Right renal cortex interstitium (tissue), 3 donors: ENCODE measurements around the gene TMBIM4. TPM values are rescaled to one million over a fixed set of nuclear protein-coding genes. Genes with fewer than 3 reads are reported as not detected.
A peak's percentile ranks its signal among the peaks of the same experiment; 100 is the strongest.

Source experiments
- DNase-seq, 3 donors: peaks; one replicate each; pipeline ENCODE4 v3.0.0-alpha.2; 2013; ENCODE audit warnings: low read depth in 3 of 3, low spot score in 2 of 3
- polyA plus RNA-seq, 3 donors: library from polyadenylated mRNA; unstranded; fragments of 120-200 nt; gene quantifications; one replicate each; pipeline ENCODE4 v1.2.1, GENCODE V29; 2013; ENCODE audit not compliant: insufficient read length in 3 of 3

Gene TMBIM4
- polyA plus RNA-seq, 3 donors = 129 to 150 (median 137) TPM

GRCh38 chr12:66142826-66143225 lies 27.0 kb downstream of the TMBIM4 start:
- no peak for DNase-seq

DNA sequence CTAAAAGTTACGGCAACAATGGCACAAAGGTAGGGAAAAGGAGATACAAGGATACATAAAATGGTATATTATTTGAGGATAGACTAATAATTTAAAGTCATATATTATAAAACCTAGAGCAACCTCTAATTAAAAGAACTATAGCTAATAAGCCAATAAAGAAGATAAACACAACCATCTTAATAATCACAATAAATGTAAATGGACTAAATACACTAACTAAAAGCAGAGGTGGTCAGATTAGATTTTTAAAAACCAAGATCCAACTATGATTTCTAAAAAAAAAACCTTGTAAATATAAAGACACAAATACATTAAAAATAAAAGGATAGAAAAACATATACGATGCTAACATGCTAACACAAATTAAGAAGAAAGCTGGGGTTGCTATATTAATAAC lies 28.5 kb downstream of the TMBIM4 start:
- DNase-seq = no peak

- DNase-seq = no peak
These were observed 29.1 kb downstream of the TMBIM4 start for GRCh38 chr12:66140731-66141130.

- no peak for DNase-seq
These were observed 30.5 kb downstream of the TMBIM4 start for GRCh38 chr12:66139328-66139727.

DNA sequence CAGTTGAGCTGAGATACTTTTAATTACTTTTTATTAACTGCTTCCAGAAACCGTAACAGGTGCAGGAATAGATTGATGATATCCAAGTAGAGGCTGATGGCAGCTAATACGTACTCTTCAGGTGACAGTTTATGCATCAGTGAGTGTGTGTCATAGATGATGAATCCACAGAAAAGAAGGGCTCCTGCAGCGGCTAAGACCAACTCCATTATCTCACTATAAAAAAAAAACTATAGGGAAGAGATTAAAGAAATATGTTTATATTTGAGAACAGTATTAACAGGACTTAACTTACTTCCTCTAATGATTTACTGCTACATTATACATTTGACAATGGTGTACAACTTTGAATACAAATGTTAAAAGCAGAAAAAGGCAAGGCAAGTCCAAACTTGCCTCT lies 31.9 kb downstream of the TMBIM4 start:
- no peak for DNase-seq

- DNase-seq = no peak
These were observed 37.4 kb downstream of the TMBIM4 start for GRCh38 chr12:66132408-66132807.

DNA sequence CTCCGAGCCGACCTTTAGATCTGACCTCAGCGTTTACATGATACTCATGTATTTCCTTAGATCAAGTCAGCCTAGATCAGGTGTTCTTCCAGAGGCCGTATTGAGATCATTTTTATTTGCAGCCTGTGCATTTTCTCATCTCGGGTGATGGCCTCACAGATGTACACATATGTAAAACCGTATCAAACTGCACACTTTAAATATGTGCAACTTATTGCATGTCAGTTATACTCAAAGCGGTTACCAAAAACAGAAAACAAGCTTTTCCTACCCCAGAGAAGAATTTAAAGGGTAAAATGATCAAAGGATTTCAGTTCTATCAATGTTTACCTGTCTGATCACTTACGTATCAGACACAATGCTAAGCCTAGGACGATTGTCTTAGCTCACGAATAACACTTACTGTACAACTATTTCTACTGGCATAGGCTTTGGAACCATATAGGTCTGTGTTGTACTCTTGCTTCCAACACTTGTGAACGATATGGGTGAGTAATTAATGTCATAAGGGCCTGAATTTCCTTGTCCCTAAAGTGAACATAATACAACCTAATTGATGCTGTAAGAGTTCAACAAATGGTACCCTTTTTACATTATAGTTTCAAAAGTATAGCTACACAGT lies 38.6 kb downstream of the TMBIM4 start:
- DNase-seq = no peak

- DNase-seq = peak; percentile 67 to 87 (median 75)
These were observed 39.3 kb downstream of the TMBIM4 start, which contains the start of gene LLPH for GRCh38 chr12:66130267-66131066. LLPH (minus strand) TSS chr12:66130750; CDS start chr12:66129106, 1,644 bp downstream.

DNA sequence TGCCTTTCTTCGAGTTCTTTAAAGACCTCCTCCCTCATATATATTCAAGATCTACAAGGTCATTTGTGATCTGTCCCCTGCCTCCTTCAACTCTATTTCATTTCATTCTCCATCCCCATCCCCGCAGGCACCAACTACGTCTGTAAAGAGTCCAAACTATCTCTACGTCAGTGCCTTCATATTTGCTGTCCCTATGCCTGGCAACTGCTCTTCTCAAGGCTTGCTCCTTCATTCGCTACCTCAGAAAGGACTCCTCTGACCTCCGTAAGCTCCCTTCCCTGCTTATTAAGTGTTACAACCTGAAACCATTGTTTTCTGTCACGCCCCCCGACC lies 39.9 kb downstream of the TMBIM4 start:
- no peak for DNase-seq

- DNase-seq = no peak
These were observed 42.1 kb downstream of the TMBIM4 start for GRCh38 chr12:66127650-66128049.

DNA sequence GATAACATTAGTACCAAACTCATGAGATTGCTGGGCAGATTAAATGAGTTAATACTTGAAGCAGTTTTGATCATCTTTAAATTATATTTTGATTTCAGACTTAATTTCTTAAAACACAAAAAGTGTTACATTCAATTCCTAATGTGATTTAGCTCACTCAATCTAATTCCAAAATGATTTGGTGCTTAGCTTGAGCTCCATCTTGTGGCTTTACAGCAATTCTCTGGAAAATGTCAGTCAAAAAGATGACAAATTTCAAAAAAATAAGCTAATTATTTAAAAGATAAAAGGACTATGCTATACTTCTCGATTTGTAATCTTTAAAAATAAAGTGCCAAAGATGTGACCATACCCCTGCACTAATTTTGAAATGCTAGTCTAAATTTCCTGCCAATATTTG lies 49.3 kb downstream of the TMBIM4 start:
- no peak for DNase-seq

DNA sequence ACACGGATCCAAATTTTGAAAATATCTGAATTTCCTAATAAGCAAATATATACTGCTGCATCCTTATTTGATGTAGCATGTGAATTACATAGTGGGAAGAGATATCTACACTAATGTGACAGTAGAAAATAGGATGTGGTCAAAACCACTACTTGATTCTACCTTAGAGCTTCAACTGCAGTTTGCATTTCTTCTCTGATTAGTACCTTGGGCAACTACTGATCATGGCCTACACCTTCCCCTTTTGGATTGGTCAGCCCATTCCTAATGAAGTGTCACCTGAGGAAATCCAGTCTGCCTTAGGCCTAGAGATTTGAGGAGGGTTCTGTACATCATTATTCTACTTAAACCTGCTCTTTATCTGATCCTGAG lies 49.9 kb downstream of the TMBIM4 start:
- DNase-seq = no peak

DNA sequence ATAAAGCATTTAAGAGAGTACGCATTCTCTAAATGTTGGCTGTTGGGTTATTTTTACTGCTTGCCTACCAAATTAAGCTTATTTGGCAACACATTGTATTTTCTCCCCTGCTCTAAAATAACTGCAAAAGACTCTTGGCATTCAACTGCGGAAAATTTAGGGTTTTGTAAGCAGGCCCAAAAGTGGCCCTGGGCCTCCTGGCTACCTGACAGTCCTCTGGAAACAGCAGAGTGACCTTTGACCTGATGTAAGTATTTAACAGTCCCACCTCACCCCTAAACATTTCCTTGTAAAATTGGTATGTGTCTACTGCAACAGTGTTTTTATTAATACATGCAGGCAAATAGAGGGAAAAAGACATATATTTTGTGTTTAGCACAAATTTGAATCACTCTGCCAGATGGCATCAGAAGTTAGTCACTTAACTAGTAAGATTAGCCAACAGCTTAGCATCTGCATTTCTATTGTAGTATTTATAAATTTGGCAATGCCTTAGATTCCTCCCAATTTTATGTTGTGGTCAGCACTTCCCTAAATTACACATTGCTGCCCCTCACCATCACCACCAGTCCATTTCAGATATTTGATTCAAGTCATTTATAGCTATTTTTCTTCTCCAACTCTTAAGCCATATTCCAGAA lies 50.4 kb downstream of the TMBIM4 start:
- DNase-seq = no peak

GRCh38 chr12:66118240-66118891 lies 51.4 kb downstream of the TMBIM4 start:
- DNase-seq = no peak

- DNase-seq = no peak
These were observed 52.6 kb downstream of the TMBIM4 start for GRCh38 chr12:66117242-66117641.

GRCh38 chr12:66115071-66115600 lies 54.7 kb downstream of the TMBIM4 start:
- DNase-seq = no peak

GRCh38 chr12:66113471-66113870 lies 56.3 kb downstream of the TMBIM4 start:
- no peak for DNase-seq

- no peak for DNase-seq
These were observed 58.2 kb downstream of the TMBIM4 start for GRCh38 chr12:66111605-66112004.

DNA sequence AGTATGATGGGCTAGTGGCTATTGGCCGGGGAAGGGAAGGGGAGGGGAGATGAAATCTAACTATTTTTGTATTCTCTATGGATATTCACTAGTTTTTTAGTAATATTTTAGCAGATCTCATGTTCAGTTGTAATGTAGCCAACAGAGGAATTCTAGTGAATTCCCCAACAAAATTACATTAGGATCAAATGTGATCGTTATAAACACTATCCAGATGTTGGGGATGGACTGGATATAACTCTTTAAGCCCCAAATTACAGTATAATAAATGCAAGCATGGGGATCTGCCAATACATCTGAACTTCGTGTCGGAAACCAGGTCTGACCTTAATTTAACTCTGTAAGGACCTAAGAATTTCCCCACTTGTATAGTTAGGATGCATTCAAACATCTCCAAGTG lies 60.7 kb downstream of the TMBIM4 start:
- no peak for DNase-seq

DNA sequence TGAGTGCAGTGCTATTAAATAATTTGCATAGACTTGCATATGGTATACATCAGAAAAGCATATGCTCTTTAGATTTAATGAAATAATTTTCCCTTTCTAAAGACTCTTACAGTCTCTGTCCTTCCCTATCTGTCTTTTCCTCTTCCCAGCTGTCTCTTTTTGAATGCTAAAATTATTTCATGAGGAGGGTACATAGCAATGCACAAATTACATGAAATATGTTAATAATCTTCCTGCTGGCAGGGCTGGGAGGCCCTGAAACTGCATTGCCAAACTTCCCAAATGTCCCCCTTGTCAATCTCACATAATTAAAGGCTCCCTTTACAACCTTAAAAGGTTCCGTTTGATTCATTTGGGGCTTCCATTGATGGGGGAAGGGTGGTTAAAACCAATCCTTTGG lies 61.4 kb downstream of the TMBIM4 start:
- no peak for DNase-seq

DNA sequence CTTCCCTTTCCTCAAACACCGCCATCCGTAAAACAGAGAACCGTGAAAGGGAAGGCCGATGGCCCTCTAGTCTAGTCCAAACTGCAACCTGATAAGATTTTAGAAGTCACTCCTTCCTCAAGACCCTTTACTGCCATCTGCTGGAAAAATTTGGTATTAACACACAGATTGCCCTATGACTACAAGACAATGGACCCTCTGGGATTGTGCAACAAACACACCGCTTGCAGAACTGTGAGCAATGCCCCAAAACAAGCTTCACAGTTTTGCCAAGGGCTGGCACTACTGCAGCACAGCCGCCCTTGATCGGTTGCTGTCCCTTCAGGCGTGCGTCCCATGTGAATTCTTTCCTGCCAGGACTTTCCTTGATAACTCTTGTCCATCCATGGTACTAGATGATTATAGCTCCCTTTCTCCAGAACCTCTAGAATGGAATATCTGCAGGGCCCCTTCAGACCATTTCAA lies 62.3 kb downstream of the TMBIM4 start:
- peak; percentile 84 to 93 (median 88) for DNase-seq
